ENCODE results near the gene MIX23.

GRCh38 chr3:122421101-122421500 is 38.1 kb upstream of the MIX23 start:
- TF ChIP-seq CTCF (IDR thresholded peaks at IDR 0.05) (no peak), POLR2A (IDR thresholded peaks at IDR 0.05) (no peak)
